Activated T-helper 17 cell treated with anti-CD3 and anti-CD28 coated beads, Interleukin-2, amount 50 U/mL, for 72 hours (primary cell): ENCODE measurements around the gene WDR7. TPM values are rescaled to one million over a fixed set of nuclear protein-coding genes. Genes with fewer than 3 reads are reported as not detected.

ENCODE experiments used
- ATAC-seq: fragments of 150-1000 bp; cut with Tn5 transposase; replicated peaks from 2 replicates; pipeline ENCODE4 v1.10.0; 2021; ENCODE audit warnings: mild to moderate bottlenecking, moderate library complexity
- H3K27ac Mint-ChIP-seq: one replicate; pipeline ENCODE4 v1.8.0; 2022; ENCODE audit warnings: mixed read lengths
- H3K27me3 Mint-ChIP-seq: one replicate; pipeline ENCODE4 v1.8.0; 2022; ENCODE audit warnings: mixed read lengths
- H3K36me3 Mint-ChIP-seq: one replicate; pipeline ENCODE4 v1.8.0; 2022; ENCODE audit warnings: low read depth, mild to moderate bottlenecking, mixed read lengths
- H3K4me1 Mint-ChIP-seq: one replicate; pipeline ENCODE4 v1.8.0; 2022; ENCODE audit warnings: mixed read lengths
- H3K4me3 Mint-ChIP-seq: one replicate; pipeline ENCODE4 v1.8.0; 2022; ENCODE audit warnings: mild to moderate bottlenecking, mixed read lengths
- H3K9me3 Mint-ChIP-seq: one replicate; pipeline ENCODE4 v1.8.0; 2022; ENCODE audit warnings: mixed read lengths
- total RNA-seq, 2 donors: library from RNA; stranded (reverse); gene quantifications; one replicate each; pipeline ENCODE4 v1.2.3, GENCODE V29; 2022

Gene WDR7
- total RNA-seq, 2 donors from 2014 or later: 24.9 to 27.4 TPM

DNA sequence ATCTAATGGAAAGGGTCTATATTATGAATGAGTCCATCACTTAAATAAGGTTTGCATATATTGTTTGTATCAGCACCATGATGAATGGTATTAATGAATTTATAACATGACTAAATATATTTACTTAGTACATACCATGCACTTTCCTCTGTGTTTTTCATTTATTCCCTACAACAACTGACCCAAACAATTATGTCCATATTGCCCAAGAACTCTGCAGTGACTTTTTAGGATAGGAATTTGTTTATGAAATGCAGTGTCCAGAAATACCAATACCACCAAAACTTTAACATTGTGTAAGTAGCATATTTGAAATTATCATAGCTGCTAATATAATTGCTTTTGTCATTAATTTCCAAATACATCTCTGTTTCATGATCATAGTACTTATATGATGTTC lies 119.7 kb downstream of the WDR7 start:
- H3K9me3 Mint-ChIP-seq: no peaks in the 10 kb centered on the region
- no peak overlapping the region for H3K4me3 Mint-ChIP-seq
- H3K27ac Mint-ChIP-seq: no peak overlapping the region
- no peaks in the 10 kb centered on the region for H3K4me1 Mint-ChIP-seq
- peaks cover 52% of the 10 kb centered on the region for H3K36me3 Mint-ChIP-seq
- no peak for ATAC-seq
- H3K27me3 Mint-ChIP-seq: no peaks in the 10 kb centered on the region

DNA sequence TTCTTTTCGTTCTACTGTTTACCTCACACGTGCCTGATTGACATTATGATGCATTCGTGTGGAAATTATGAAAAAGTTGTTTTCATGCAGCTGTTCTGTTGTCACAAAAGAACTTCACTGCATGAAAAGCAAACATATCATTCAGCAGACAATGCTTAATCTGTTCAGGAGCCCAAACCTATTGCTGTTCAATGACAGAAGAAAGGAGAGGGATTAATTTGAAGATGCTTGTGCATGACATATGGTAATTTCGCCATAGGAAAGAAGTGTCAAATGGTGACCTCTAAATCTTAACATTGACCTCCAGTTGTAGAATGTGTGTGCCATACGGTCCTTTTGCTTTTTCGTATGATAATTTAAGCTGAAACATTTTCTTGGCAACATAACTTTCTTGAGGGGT lies 124.5 kb downstream of the WDR7 start:
- no peaks in the 10 kb centered on the region for H3K9me3 Mint-ChIP-seq
- no peak for ATAC-seq
- H3K4me3 Mint-ChIP-seq: no peak overlapping the region
- peaks cover 5% of the 10 kb centered on the region for H3K4me1 Mint-ChIP-seq
- no peaks in the 10 kb centered on the region for H3K27me3 Mint-ChIP-seq
- peaks cover 30% of the 10 kb centered on the region for H3K36me3 Mint-ChIP-seq
- no peak overlapping the region for H3K27ac Mint-ChIP-seq

DNA sequence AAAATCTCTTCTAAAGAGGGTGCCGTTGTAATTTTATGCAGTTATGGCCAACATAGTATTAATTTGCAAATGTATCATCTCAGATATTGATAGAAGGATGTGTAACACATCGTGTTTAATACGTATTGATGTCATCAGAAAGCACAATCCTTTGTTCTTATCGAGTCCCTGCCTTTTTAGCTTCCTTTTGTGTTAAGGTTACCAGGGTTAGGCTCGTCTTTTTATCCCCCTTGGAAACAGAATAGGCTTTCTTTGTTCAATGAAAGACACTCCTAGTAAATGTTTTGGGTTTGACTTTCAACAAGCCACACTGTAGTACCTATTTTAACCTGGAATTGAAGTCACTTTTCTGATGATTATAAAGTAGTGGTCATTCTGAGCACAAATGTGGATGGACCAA lies 136.2 kb downstream of the WDR7 start:
- Mint-ChIP-seq H3K27me3 (no peaks in the 10 kb centered on the region), H3K36me3 (peaks cover 67% of the 10 kb centered on the region), H3K9me3 (no peaks in the 10 kb centered on the region), H3K4me3 (no peak overlapping the region), H3K4me1 (no peaks in the 10 kb centered on the region), H3K27ac (no peak overlapping the region)
- ATAC-seq: no peak

DNA sequence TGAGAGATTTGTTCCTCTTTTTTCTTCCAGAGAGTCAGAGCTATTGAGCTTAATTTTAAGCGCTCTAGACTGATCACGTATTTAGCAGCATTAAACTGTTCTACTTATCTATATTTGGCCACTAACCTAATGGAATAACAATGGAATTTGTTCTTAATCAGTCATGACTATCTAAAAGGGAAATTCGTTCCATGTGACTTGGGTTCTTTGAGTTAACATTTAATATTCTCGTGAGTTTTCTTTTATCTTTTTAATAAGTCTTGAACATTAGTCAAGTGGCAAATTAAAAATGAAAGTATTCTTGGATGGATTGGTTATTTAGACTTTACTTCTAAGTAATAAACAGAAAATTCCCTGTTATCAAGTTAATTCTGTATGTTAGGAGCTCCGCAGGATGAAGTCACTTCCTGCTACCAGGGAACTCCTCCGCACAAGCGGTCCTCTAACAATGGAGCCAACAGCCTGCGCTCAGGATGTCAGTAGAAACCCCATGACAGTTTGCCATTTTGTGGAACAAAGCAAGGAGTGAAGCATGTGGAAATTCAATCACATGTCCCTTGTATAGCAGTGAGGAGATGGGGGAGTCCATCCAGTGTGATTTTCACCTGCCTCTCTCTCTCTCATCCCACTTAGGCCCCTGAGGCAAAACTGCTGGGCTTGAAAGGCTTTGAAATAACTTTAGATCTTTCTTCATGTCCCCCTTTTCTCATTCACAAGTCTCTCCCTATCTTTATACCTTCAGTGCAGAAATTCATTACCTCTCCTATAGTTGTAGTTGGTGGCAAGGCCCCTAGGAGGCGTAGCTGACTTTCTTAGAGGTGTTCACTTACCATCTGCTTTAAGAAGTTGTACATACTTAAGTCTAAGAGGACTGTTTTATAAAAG lies 138.1 kb downstream of the WDR7 start:
- no peaks in the 10 kb centered on the region for H3K4me1 Mint-ChIP-seq
- peak; percentile 28 for ATAC-seq
- H3K9me3 Mint-ChIP-seq: no peaks in the 10 kb centered on the region
- peaks cover 66% of the 10 kb centered on the region for H3K36me3 Mint-ChIP-seq
- H3K27me3 Mint-ChIP-seq: no peaks in the 10 kb centered on the region
- no peak overlapping the region for H3K4me3 Mint-ChIP-seq
- no peak overlapping the region for H3K27ac Mint-ChIP-seq

DNA sequence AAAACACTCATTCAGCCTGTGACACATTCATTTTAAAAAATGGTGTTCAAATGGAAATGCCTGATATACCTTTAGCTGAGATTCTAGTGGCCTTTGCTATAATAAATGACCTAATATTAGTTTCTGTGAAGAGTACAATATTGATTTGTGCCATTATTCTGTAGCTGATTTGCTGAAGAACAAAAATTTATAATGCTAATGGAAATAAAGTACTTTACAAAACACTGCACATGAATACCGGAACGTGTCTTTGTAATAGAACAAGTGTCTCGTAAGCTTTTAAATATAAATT lies 138.7 kb downstream of the WDR7 start:
- Mint-ChIP-seq H3K9me3 (no peaks in the 10 kb centered on the region), H3K4me3 (no peak overlapping the region), H3K27ac (no peak overlapping the region), H3K27me3 (no peaks in the 10 kb centered on the region), H3K36me3 (peaks cover 64% of the 10 kb centered on the region), H3K4me1 (no peaks in the 10 kb centered on the region)
- no peak for ATAC-seq

DNA sequence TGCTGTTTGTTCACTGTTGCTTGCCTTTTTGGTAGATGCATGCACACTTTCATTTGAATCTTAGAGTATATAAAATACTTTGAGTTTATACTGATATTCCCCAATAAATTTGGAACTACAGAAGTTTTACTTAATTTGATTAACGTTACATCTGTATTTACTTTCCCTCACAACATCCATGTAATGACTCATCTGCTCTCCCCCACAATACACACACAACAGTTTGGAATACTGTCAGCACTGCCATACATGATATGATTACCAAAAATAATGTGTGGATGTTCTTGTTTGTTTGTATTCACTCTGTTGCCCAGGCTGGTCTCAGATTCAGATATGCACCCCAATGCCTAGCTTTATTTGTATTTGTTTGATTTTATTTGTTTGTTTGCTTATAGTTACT lies 144.2 kb downstream of the WDR7 start:
- Mint-ChIP-seq H3K27me3 (no peaks in the 10 kb centered on the region), H3K9me3 (no peaks in the 10 kb centered on the region), H3K27ac (no peak overlapping the region), H3K4me3 (no peak overlapping the region), H3K4me1 (peaks cover 9% of the 10 kb centered on the region), H3K36me3 (peaks cover 43% of the 10 kb centered on the region)
- no peak for ATAC-seq

DNA sequence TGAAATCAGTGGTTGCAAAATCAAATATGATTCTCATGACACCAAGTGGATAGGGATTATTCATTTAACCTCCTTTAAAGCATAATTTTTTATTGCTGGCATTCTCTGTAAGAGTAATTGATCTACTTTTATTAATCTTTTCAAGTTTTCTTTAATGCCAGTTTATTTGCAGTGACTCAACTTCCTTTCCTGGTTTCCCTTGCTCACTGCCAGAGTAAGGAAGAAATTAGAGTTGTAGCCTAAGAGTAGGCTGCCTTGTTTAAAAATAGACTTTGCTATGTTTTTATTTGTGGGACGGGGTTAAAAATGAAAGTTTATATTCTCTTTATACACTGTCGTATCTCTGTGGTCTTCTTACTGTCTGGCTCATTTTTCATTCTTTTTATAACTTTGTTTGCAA lies 148.6 kb downstream of the WDR7 start:
- Mint-ChIP-seq H3K27ac (no peak overlapping the region), H3K27me3 (no peaks in the 10 kb centered on the region), H3K4me1 (peaks cover 9% of the 10 kb centered on the region), H3K9me3 (no peaks in the 10 kb centered on the region), H3K36me3 (peaks cover 29% of the 10 kb centered on the region), H3K4me3 (no peak overlapping the region)
- no peak for ATAC-seq

DNA sequence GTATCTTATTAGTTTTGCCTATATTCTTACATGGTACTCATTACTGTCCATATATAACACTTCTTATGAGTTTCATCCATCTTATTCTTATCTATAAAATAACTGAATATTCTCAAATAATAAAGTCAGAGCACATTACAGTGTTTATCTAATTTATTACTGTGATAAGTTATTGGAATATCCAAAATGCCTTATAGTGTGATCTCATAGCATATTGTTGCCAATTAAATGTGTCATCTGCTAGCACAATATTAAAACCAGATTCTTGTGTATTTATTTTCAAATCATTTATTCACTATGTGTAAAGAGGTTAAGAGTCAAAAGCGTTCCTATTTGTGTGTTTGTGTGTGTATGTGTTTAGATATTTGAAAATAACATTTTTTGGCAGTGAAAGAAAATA lies 151.9 kb downstream of the WDR7 start:
- no peaks in the 10 kb centered on the region for H3K9me3 Mint-ChIP-seq
- ATAC-seq: no peak

DNA sequence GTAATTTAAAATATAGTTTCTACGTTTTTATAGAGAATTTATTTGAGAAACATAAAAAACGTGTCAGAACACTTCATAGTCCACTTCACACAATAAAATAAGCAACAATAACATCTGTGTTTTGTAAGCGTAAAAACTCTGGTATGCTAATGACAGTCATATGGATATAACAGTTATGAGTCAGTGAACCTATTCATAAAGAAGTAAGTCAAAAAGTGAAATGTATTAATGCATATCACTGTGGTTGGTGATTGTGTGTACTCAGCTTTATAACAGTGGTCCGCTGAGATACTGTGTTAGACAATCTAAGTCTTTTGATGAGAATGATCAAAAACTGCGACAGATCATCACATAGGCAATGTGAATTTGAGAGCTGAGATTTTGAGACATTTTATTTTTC lies 153.2 kb downstream of the WDR7 start:
- no peak overlapping the region for H3K4me3 Mint-ChIP-seq
- H3K27me3 Mint-ChIP-seq: no peaks in the 10 kb centered on the region
- ATAC-seq: peak; percentile 62
- H3K36me3 Mint-ChIP-seq: peaks cover 32% of the 10 kb centered on the region
- no peaks in the 10 kb centered on the region for H3K9me3 Mint-ChIP-seq
- peaks cover 8% of the 10 kb centered on the region for H3K4me1 Mint-ChIP-seq
- H3K27ac Mint-ChIP-seq: no peak overlapping the region

More for the DNA sequence above, 151.9 kb downstream of the WDR7 start:
- H3K4me1 Mint-ChIP-seq: peaks cover 8% of the 10 kb centered on the region
- no peak overlapping the region for H3K4me3 Mint-ChIP-seq
- H3K36me3 Mint-ChIP-seq: peaks cover 32% of the 10 kb centered on the region
- H3K27me3 Mint-ChIP-seq: no peaks in the 10 kb centered on the region
- H3K27ac Mint-ChIP-seq: no peak overlapping the region

DNA sequence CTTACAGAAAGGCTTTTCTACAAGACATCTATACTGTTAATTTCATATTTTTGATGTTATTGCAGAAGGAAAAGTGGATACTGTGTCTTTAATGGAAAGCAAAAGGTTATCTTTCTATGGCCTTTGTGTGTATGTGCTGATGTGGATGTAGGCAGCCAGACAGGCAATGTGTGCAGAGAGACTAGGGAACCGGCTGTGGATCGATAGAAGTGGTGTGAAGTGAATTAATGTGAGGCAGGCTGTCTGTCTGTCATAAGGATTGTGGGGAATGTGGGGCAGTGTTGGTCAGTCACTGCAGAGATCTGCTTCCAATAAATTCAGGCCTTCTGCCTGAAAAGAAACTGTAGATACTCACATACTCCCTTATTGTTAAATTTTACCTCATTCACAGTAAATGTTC lies 156.7 kb downstream of the WDR7 start:
- no peak for ATAC-seq

DNA sequence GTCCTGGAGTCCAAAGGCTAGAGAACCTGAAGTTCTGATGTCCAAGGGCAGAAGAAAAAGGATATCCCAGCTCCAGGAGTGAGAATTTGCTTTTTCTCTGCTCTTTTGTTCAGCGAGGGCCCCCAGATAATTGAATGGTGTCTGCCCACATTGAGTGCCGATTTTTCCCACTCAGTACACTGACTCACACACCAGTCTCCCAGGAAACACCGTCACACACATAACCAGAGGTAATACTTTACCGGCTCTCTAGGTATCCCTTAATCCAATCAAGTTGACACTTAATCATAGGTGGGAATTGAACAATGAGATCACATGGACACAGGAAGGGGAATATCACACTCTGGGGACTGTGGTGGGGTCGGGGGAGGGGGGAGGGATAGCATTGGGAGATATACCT lies 161.5 kb downstream of the WDR7 start:
- H3K27ac Mint-ChIP-seq: no peak overlapping the region
- H3K9me3 Mint-ChIP-seq: no peaks in the 10 kb centered on the region
- no peak overlapping the region for H3K4me3 Mint-ChIP-seq
- no peaks in the 10 kb centered on the region for H3K27me3 Mint-ChIP-seq
- H3K4me1 Mint-ChIP-seq: peaks cover 3% of the 10 kb centered on the region
- peaks cover 14% of the 10 kb centered on the region for H3K36me3 Mint-ChIP-seq
- no peak for ATAC-seq

More for the DNA sequence above, 156.7 kb downstream of the WDR7 start:
- H3K9me3 Mint-ChIP-seq: no peaks in the 10 kb centered on the region
- H3K27me3 Mint-ChIP-seq: no peaks in the 10 kb centered on the region
- no peak overlapping the region for H3K4me3 Mint-ChIP-seq
- H3K36me3 Mint-ChIP-seq: peaks cover 19% of the 10 kb centered on the region
- H3K4me1 Mint-ChIP-seq: peaks cover 3% of the 10 kb centered on the region
- H3K27ac Mint-ChIP-seq: no peak overlapping the region

DNA sequence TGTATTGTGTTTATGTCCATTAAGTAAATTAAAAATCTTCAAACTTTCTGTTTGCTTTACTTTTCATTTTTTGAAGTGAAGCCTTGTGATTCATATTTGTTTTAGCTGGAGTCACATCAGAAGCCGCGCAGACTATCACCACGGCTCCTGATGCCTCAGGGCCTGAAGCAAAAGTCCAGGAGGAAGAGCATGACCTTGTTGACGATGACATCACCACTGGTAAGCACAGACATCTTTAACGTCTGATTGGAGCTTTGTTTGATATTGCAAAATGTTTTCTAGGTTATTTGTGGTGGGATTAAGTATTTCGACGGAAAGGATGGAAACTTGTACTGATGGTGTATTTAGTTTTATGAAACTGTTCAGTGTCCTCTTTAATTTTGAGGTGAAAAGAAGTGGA lies 164.8 kb downstream of the WDR7 start:
- Mint-ChIP-seq H3K27ac (no peak overlapping the region), H3K36me3 (peaks cover 17% of the 10 kb centered on the region), H3K27me3 (no peaks in the 10 kb centered on the region), H3K9me3 (no peaks in the 10 kb centered on the region), H3K4me3 (no peak overlapping the region), H3K4me1 (no peaks in the 10 kb centered on the region)
- ATAC-seq: no peak

DNA sequence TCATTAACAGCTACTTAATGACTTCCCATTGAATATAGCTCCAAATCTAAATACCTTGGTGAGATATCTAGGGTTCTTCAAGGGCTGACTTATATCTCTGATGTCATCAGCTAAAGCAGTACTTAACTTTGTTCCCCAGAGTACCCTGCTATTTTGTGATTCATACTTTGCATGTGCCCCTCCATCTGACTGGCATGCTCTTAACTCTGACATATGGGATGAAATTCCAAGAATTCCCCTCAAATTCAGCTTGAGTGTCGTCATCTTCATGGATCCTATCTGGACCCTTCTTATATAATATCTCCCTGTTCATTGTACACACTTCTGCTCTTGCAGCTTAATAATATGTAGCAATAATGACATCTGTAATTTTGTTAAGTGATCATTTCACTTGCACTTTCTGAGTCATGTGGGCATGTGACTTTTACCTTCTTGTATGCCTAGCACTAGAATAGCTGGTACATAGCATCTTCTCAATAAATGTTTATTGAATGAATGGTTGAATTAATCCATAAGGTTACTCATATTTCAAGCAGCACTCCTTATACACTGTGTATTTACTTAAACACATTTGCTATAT lies 172.9 kb downstream of the WDR7 start:
- H3K36me3 Mint-ChIP-seq: peaks cover 31% of the 10 kb centered on the region
- H3K27ac Mint-ChIP-seq: no peak overlapping the region
- H3K4me1 Mint-ChIP-seq: peaks cover 8% of the 10 kb centered on the region
- peaks cover 3% of the 10 kb centered on the region for H3K9me3 Mint-ChIP-seq
- H3K27me3 Mint-ChIP-seq: no peaks in the 10 kb centered on the region
- no peak overlapping the region for H3K4me3 Mint-ChIP-seq
- ATAC-seq: no peak

DNA sequence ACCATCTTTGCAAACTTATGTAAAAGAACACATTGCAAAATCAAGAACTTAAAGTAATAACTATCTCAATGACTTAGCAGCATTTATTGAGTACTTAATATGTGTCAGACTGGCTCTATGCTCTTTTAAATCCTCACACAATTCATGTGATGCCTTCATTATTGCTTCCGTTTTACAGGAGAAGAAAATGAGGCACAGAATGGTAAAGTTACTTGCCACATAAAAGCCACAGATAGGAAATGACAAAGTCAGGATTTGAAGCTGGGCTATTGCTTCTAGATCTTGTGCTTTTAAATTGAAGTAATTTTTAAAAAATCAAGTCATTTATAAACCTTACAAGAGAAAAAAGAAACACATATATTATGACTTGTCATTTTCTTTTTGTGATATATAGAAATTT lies 174.2 kb downstream of the WDR7 start:
- Mint-ChIP-seq H3K36me3 (peaks cover 42% of the 10 kb centered on the region), H3K4me3 (no peak overlapping the region)
- no peak for ATAC-seq

DNA sequence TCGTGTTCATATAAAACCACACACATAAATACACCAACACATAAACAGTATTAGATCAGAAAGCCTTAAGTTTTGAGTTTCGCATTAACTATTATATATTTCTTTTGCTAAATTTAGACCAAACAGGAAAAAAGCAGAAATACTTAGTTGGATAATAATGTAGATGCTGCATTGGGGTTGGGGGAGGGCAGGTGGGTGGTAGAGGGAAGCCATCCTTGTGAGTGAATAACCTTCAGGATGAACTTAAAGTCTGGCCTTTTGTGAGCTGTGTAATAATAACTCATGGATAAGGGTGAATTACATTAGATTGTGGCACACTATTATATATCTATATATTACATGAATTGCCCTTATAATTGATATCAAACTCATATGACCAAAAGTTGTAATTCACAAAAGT lies 174.7 kb downstream of the WDR7 start:
- no peak for ATAC-seq
- no peak overlapping the region for H3K27ac Mint-ChIP-seq

More for the DNA sequence above, 174.2 kb downstream of the WDR7 start:
- Mint-ChIP-seq H3K27ac (no peak overlapping the region), H3K27me3 (no peaks in the 10 kb centered on the region), H3K4me1 (peaks cover 8% of the 10 kb centered on the region), H3K9me3 (peaks cover 3% of the 10 kb centered on the region)

More for the DNA sequence above, 174.7 kb downstream of the WDR7 start:
- no peak overlapping the region for H3K4me3 Mint-ChIP-seq
- no peaks in the 10 kb centered on the region for H3K27me3 Mint-ChIP-seq
- peaks cover 8% of the 10 kb centered on the region for H3K4me1 Mint-ChIP-seq
- peaks cover 3% of the 10 kb centered on the region for H3K9me3 Mint-ChIP-seq
- peaks cover 44% of the 10 kb centered on the region for H3K36me3 Mint-ChIP-seq
